Measurements from ENCODE around the gene CMIP. TPM values are rescaled to one million over a fixed set of nuclear protein-coding genes. Genes with fewer than 3 reads are reported as not detected.

CMIP gene
- total RNA-seq, 2 donors from 2014 or later, result 7.7 to 19.2 TPM

DNA sequence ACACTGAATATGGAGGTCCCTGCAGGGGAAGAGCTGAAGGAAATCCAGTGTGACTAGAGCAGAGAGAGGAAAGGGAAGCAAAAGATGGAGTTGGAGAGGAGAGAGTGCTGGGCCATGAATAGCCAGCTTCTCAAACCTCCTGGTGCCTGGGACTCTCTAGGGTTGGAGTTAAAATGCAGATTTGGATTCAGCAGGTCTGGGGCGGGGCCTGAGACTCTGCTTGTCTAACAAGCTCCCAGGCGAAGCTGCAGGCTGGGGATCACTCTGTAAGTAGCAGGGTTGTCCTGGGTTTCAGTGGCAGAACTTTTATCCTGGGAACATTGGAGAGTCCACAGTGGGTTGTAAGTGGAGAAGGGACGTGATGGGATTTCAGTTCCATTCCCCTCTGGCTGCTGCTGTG, 231.1 kb downstream of the CMIP start:
- Histone ChIP-seq H3K36me3 (peaks cover 39% of the 10 kb centered on the region), H3K27ac (no peak overlapping the region), H3K4me1 (no peaks in the 10 kb centered on the region), H3K27me3 (no peaks in the 10 kb centered on the region), H3K9me3 (no peaks in the 10 kb centered on the region), H3K4me3 (no peak overlapping the region)
- no peak for TF ChIP-seq CTCF (IDR thresholded peaks at IDR 0.05)
- no peak for DNase-seq (ENCODE audit: low spot score)

DNA sequence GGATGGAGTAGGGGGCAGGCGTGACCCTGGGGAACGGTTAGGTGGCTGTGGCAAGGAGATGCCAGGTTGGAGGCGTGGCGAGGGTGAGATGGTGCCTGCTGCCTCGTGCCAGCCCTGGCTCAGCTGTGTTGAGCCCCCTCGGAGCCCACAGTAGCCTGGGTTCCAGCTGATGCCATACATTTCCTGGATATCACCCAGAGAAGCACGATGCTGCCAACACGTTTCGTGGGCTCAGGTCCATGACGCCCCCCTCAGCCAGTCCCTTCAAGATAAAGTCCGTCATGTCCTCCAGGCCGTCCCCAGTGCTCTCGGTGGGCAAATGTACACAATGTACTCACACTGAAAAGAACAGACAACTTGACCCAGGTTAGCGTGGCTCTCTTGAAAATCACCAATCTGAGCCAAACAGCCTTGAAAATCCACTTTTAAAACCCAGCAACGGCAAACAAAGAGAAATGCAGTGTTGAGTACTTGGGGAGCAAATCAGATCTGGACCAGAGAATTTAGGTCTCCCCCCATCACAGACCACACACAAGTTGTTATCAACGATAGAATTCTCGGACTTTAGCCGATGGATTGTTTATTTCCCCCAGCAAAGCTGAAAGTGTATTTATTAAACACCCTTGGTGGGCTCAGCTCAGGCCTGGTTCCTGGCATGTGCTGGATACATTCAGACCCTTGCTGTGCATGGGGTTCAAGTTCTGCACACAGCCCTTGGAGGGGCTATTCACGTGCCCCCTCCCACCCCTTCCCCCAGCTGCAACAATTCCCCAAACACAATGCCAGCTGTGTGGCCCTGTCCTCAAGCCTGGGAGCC, 231.7 kb downstream of the CMIP start:
- no peak for TF ChIP-seq CTCF (IDR thresholded peaks at IDR 0.05)
- no peaks in the 10 kb centered on the region for H3K27me3 ChIP-seq
- no peaks in the 10 kb centered on the region for H3K9me3 ChIP-seq
- H3K4me3 ChIP-seq, result no peak overlapping the region
- no peak overlapping the region for H3K27ac ChIP-seq
- DNase-seq (ENCODE audit: low spot score), result no peak
- no peaks in the 10 kb centered on the region for H3K4me1 ChIP-seq
- H3K36me3 ChIP-seq, result peaks cover 39% of the 10 kb centered on the region

GRCh38 chr16:81676883-81677737, 232.5 kb downstream of the CMIP start:
- H3K9me3 ChIP-seq, result no peaks in the 10 kb centered on the region
- TF ChIP-seq CTCF (IDR thresholded peaks at IDR 0.05), result no peak
- H3K27ac ChIP-seq, result no peak overlapping the region
- no peaks in the 10 kb centered on the region for H3K27me3 ChIP-seq
- DNase-seq (ENCODE audit: low spot score), result no peak
- no peak overlapping the region for H3K4me3 ChIP-seq
- peaks cover 31% of the 10 kb centered on the region for H3K36me3 ChIP-seq
- no peaks in the 10 kb centered on the region for H3K4me1 ChIP-seq

DNA sequence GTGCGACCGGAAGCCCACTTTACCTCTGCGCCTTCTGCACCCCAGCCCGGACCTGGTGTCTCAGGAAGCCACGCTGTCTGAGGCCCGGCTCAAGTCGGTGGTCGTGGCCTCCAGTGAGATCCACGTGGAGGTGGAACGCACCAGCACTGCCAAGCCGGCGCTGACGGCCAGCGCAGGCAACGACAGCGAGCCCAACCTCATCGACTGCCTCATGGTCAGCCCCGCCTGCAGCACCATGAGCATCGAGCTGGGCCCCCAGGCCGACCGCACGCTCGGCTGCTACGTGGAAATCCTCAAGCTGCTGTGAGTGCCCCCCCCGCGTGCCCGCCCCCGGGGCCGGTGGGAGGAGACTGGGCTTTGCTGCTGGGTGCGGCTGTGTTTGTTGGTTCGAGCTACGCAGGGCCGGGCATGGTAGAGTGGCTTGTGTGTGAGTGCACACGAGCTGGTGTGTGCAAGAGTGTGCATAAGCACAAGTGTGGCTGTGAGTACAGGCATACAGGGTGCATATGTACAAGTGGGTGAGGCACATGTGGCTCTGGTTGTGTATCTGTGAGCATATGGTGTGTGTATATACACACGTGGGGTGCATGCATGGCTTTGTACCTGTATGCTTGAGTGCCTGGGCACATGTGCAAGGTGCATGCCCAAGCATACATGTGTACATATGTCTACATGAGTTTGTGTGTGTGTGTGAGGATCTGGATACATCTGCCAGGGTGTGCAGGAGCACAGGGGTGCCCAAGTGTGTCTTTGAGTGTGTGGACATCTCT, 233.9 kb downstream of the CMIP start:
- Histone ChIP-seq H3K4me3 (no peak overlapping the region), H3K9me3 (no peaks in the 10 kb centered on the region), H3K4me1 (no peaks in the 10 kb centered on the region), H3K27me3 (no peaks in the 10 kb centered on the region), H3K27ac (no peak overlapping the region), H3K36me3 (peaks cover 21% of the 10 kb centered on the region)
- no peak for TF ChIP-seq CTCF (IDR thresholded peaks at IDR 0.05)
- DNase-seq (ENCODE audit: low spot score), result no peak

GRCh38 chr16:81679721-81680430, 235.3 kb downstream of the CMIP start:
- H3K27me3 ChIP-seq, result no peaks in the 10 kb centered on the region
- TF ChIP-seq CTCF (IDR thresholded peaks at IDR 0.05), result no peak
- H3K27ac ChIP-seq, result no peak overlapping the region
- H3K4me3 ChIP-seq, result no peak overlapping the region
- H3K36me3 ChIP-seq, result peaks cover 16% of the 10 kb centered on the region
- no peaks in the 10 kb centered on the region for H3K4me1 ChIP-seq
- DNase-seq (ENCODE audit: low spot score), result no peak
- H3K9me3 ChIP-seq, result no peaks in the 10 kb centered on the region

All from right atrium auricular region (tissue), 2 donors.